GM21529 (cell line): ENCODE measurements around the gene INO80C.

Experiments used
- ATAC-seq: cut with Tn5 transposase; IDR thresholded peaks from one replicate; pipeline ENCODE4 v1.9.1; 2021; ENCODE audit not compliant: unreplicated experiment

Gene INO80C

GRCh38 chr18:35497370-35498197, at the start of gene INO80C:
Gene INO80C, minus strand, starts transcription at chr18:35497960. Its CDS starts 86 bp downstream, at chr18:35497874.
- peak; percentile 92 for ATAC-seq

GRCh38 chr18:35547008-35547605, 49.3 kb upstream of the INO80C start:
- ATAC-seq = no peak

- ATAC-seq = no peak
Measured at GRCh38 chr18:35542356-35542755, 44.6 kb upstream of the INO80C start.

- ATAC-seq = no peak
Measured at GRCh38 chr18:35535297-35535696, 37.5 kb upstream of the INO80C start.

GRCh38 chr18:35533916-35534405, 36.2 kb upstream of the INO80C start:
- ATAC-seq = no peak

GRCh38 chr18:35528749-35529274, 31.1 kb upstream of the INO80C start:
- ATAC-seq = no peak

GRCh38 chr18:35526495-35527059, 28.8 kb upstream of the INO80C start:
- no peak for ATAC-seq

- ATAC-seq = no peak
Measured at GRCh38 chr18:35525795-35526494, 28.2 kb upstream of the INO80C start.

- no peak for ATAC-seq
Measured at GRCh38 chr18:35524226-35524625, 26.5 kb upstream of the INO80C start.

GRCh38 chr18:35522130-35522959, 24.6 kb upstream of the INO80C start:
- ATAC-seq = no peak

GRCh38 chr18:35521133-35521532, 23.4 kb upstream of the INO80C start:
- ATAC-seq = no peak

GRCh38 chr18:35519148-35519899, 21.6 kb upstream of the INO80C start:
- ATAC-seq = no peak

- no peak for ATAC-seq
Measured at GRCh38 chr18:35517715-35518114, 20.0 kb upstream of the INO80C start.

GRCh38 chr18:35516789-35517188, 19.0 kb upstream of the INO80C start:
- ATAC-seq = no peak

- ATAC-seq = no peak
Measured at GRCh38 chr18:35516351-35516750, 18.6 kb upstream of the INO80C start.

- no peak for ATAC-seq
Measured at GRCh38 chr18:35515460-35516130, 17.8 kb upstream of the INO80C start.

- no peak for ATAC-seq
Measured at GRCh38 chr18:35514752-35515459, 17.1 kb upstream of the INO80C start.

GRCh38 chr18:35514283-35514682, 16.5 kb upstream of the INO80C start:
- ATAC-seq = no peak
